ENCODE data around the gene HMX3. TPM values are rescaled to one million over a fixed set of nuclear protein-coding genes. Genes with fewer than 3 reads are reported as not detected.
"Not testable (repeated sequence)": the region's sequence is repeated elsewhere in the genome, so short reads cannot be mapped to it uniquely, and the experiment has no call there.

Gene HMX3
- polyA plus RNA-seq, 1 donor, result 1.5 TPM

DNA sequence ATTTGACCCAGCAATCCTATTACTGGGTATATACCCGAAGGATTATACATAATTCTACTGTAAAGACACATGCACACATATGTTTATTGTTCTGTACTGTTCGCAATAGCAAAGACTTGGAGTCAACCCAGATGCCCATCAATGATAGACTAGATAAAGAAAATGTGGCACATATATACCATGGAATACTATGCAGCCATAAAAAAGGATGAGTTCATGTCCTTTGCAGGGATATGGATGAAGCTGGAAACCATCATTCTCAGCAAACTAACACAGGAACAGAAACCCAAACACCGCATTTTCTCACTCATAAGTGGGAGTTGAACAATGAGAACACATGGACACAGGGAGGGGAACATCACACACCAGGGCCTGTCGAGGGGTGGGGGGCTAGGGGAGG, 42.6 kb downstream of the HMX3 start:
- WGBS (ENCODE audit: insufficient coverage, low lambda C conversion rate), result 100% methylated on average over 1 of the region's 4 CpGs
- not testable (repeated sequence) for H3K4me1 ChIP-seq (ENCODE audit: control insufficient read depth, insufficient read depth, low read length); H3K36me3 ChIP-seq (ENCODE audit: control insufficient read depth, insufficient read depth, low read length); DNase-seq; H3K9me3 ChIP-seq (ENCODE audit: control insufficient read depth, low read depth, low read length); H3K27me3 ChIP-seq (ENCODE audit: control insufficient read depth, insufficient read depth, low read length); H3K4me3 ChIP-seq (ENCODE audit: low read length); H3K27ac ChIP-seq (ENCODE audit: low read length)

DNA sequence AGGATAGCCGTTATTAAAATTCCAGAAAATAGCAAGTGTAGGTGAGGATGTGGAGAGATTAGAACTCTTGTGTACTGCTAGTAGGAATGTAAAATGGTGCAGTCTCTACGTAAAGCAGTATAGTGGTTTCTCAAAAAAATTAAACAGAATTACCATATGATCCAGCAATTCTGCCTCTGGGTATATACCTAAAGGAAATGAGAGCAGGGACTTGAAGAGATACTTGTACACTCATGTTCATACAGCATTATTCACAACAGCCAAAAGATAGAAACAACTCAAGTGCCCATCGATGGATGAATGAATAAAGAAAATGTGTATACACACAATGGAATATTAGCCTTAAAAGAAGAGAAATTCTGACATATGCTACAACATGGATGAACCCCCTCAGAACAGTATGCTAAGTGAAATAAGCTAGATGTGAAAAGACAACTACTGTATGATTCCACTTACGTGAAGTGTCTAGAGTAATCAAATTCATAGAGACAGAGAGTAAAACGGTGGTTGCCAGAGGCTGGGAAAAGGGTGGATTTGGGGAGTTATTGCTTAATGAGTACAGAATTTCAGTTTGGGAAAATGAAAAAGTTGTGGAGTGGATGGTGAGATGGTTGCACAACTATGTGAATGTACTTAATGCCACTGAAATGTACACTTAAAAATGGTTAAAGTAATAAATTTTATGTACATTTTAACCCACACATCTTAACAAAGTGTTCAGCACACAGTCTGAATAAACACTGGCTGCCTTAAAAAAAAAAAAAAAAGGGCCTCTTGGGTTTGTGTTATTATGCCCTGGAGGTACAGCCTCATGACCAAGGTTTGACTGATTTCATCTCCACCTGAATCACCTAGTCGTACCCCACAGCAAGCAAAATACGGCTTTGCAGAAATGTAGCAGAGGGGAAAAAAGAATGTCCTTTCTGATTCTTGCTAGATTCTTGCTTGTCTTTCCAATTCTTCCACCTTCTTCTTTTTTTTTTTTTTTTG, 44.6 kb downstream of the HMX3 start:
- no peak for DNase-seq
- Histone ChIP-seq H3K27me3 (ENCODE audit: control insufficient read depth, insufficient read depth, low read length) (no peaks in the 10 kb centered on the region), H3K4me3 (ENCODE audit: low read length) (no peak overlapping the region), H3K27ac (ENCODE audit: low read length) (no peak overlapping the region), H3K36me3 (ENCODE audit: control insufficient read depth, insufficient read depth, low read length) (peaks cover 3% of the 10 kb centered on the region), H3K9me3 (ENCODE audit: control insufficient read depth, low read depth, low read length) (no peaks in the 10 kb centered on the region), H3K4me1 (ENCODE audit: control insufficient read depth, insufficient read depth, low read length) (no peaks in the 10 kb centered on the region)
- 100% methylated on average over 1 of the region's 7 CpGs for WGBS (ENCODE audit: insufficient coverage, low lambda C conversion rate)

DNA sequence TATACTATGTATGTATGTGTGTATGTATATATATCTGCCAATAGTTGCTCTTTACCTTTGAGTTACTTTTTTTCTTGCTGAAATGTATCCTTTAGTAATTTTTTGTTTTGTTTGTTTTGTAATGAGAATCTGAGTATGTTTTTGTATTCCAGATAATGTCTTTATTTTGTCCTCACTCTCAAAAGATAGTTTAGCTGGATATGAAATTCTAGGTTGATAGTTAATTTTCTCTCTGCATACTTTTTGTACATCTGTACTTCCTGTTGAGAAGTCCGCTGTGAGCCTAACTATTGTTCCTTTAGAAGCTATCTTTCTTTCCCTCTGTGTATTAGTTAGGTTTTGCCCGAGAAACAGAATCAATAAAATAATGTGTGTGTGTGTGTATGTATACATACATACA, 48.0 kb downstream of the HMX3 start:
- no peak for DNase-seq
- WGBS (ENCODE audit: insufficient coverage, low lambda C conversion rate), result no CpG with 5 or more reads among the region's 2 CpGs
- Histone ChIP-seq H3K4me3 (ENCODE audit: low read length) (no peak overlapping the region), H3K36me3 (ENCODE audit: control insufficient read depth, insufficient read depth, low read length) (no peaks in the 10 kb centered on the region), H3K9me3 (ENCODE audit: control insufficient read depth, low read depth, low read length) (no peaks in the 10 kb centered on the region), H3K27me3 (ENCODE audit: control insufficient read depth, insufficient read depth, low read length) (no peaks in the 10 kb centered on the region), H3K27ac (ENCODE audit: low read length) (no peak overlapping the region), H3K4me1 (ENCODE audit: control insufficient read depth, insufficient read depth, low read length) (no peaks in the 10 kb centered on the region)

DNA sequence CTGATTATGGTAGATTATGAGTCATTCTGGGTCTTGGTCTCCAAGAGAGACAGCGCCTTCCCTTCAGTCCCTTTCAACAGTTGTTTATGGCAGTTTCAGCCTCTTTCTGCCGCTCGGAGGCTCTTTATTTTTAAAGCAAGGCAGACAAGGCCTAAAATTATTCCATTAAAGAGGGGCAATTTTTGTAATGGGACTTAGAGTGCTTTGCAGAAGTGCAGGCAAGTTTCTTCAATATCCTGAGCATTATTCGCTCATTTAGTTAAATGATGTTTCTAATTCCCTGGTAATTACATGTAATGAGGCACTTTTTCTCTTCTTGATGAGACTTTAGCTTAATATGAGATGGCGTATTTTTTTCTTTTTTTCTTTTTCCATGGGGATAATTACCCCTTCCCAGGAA, 52.0 kb downstream of the HMX3 start:
- Histone ChIP-seq H3K36me3 (ENCODE audit: control insufficient read depth, insufficient read depth, low read length) (no peaks in the 10 kb centered on the region), H3K27me3 (ENCODE audit: control insufficient read depth, insufficient read depth, low read length) (no peaks in the 10 kb centered on the region), H3K27ac (ENCODE audit: low read length) (no peak overlapping the region), H3K4me1 (ENCODE audit: control insufficient read depth, insufficient read depth, low read length) (no peaks in the 10 kb centered on the region), H3K9me3 (ENCODE audit: control insufficient read depth, low read depth, low read length) (no peaks in the 10 kb centered on the region), H3K4me3 (ENCODE audit: low read length) (no peak overlapping the region)
- DNase-seq, result no peak
- 100% methylated on average over 2 of the region's 5 CpGs for WGBS (ENCODE audit: insufficient coverage, low lambda C conversion rate)

Other genes starting within 250 kb of the HMX3 start
- gene FAM24A, start 225.4 kb upstream of the HMX3 start, polyA plus RNA-seq, result not detected
- gene C10orf88, start 181.7 kb upstream of the HMX3 start, polyA plus RNA-seq, result 11.4 TPM
- 6.8 TPM for gene PSTK, start 155.6 kb upstream of the HMX3 start, polyA plus RNA-seq
- 18.2 TPM for gene IKZF5, start 127.2 kb upstream of the HMX3 start, polyA plus RNA-seq
- gene ACADSB, start 127.0 kb upstream of the HMX3 start, polyA plus RNA-seq, result 19.6 TPM
- gene HMX2, start 12.2 kb downstream of the HMX3 start, polyA plus RNA-seq, result 1.1 TPM
- 95.2 TPM for gene BUB3, start 18.4 kb downstream of the HMX3 start, polyA plus RNA-seq

All from large intestine (tissue), 3 donors.